RWPE2 (cell line): ENCODE measurements around the gene CACNA1A.
"Not testable (repeated sequence)": the region's sequence is repeated elsewhere in the genome, so short reads cannot be mapped to it uniquely, and the experiment has no call there.

ENCODE experiments used
- ATAC-seq: fragments of 200-7000 bp; cut with Tn5 transposase; 3 replicates; pipeline ENCODE4 v1.9.1; 2021; ENCODE audit warnings: low read depth
- DNase-seq: peaks from one replicate; pipeline ENCODE4 v3.0.0-alpha.2; 2020; ENCODE audit warnings: low spot score
- H3K27ac ChIP-seq: fragments of 450-650 bp; 2 replicates; pipeline ENCODE4 v1.5.1; 2017; ENCODE audit warnings: mild to moderate bottlenecking; ENCODE audit not compliant: poor library complexity, severe bottlenecking
- H3K27me3 ChIP-seq: fragments of 250-450 bp; sonication (Bioruptor Pico); 2 replicates; pipeline ENCODE4 v1.5.1; 2021; ENCODE audit warnings: mild to moderate bottlenecking, moderate library complexity; ENCODE audit not compliant: insufficient read depth, poor library complexity, severe bottlenecking
- H3K36me3 ChIP-seq: fragments of 250-450 bp; sonication (Bioruptor Pico); 2 replicates; pipeline ENCODE4 v1.5.1; 2020; ENCODE audit warnings: low read depth, mild to moderate bottlenecking, moderate library complexity
- H3K4me1 ChIP-seq: fragments of 250-450 bp; sonication (Bioruptor Pico); 2 replicates; pipeline ENCODE4 v1.5.1; 2021; ENCODE audit warnings: mild to moderate bottlenecking, moderate library complexity; ENCODE audit not compliant: insufficient read depth, poor library complexity, severe bottlenecking
- H3K4me3 ChIP-seq: fragments of 250-450 bp; sonication (Bioruptor Pico); 2 replicates; pipeline ENCODE4 v1.5.1; 2021; ENCODE audit warnings: mild to moderate bottlenecking, moderate library complexity; ENCODE audit not compliant: severe bottlenecking
- H3K9me3 ChIP-seq: fragments of 250-450 bp; sonication (Bioruptor Pico); 2 replicates; pipeline ENCODE4 v1.5.1; 2021; ENCODE audit warnings: mild to moderate bottlenecking, moderate library complexity; ENCODE audit not compliant: severe bottlenecking
- TF ChIP-seq, protein P1 (sequence below): fragments of 450-650 bp; IDR thresholded peaks from one replicate; pipeline ENCODE4 v1.5.1; 2017; ENCODE audit warnings: mild to moderate bottlenecking, moderate library complexity; ENCODE audit not compliant: poor library complexity, severe bottlenecking

Gene CACNA1A

DNA sequence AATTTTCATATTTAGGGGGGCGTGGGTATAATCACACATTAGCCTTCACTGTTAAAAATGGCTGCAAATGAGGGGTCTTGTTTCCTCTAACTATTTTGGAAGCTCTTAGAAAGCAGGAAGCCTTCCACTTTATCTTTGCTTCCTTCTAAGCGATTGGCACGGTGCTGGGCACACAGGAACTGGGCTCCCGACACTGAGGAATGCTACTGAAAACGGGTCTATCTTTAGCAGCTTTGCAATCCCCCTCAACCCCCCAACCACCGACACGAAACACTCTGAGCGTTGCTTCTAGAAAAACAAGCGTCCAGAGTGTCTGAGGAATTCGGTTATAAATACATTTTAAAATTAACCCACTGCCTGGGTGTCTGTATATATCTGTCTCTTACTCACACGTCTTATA is 143.6 kb downstream of the CACNA1A start:
- H3K27me3 ChIP-seq, result peaks cover 4% of the 10 kb centered on the region
- DNase-seq, result no peak
- ATAC-seq, result no peak
- TF ChIP-seq, protein P1, sequence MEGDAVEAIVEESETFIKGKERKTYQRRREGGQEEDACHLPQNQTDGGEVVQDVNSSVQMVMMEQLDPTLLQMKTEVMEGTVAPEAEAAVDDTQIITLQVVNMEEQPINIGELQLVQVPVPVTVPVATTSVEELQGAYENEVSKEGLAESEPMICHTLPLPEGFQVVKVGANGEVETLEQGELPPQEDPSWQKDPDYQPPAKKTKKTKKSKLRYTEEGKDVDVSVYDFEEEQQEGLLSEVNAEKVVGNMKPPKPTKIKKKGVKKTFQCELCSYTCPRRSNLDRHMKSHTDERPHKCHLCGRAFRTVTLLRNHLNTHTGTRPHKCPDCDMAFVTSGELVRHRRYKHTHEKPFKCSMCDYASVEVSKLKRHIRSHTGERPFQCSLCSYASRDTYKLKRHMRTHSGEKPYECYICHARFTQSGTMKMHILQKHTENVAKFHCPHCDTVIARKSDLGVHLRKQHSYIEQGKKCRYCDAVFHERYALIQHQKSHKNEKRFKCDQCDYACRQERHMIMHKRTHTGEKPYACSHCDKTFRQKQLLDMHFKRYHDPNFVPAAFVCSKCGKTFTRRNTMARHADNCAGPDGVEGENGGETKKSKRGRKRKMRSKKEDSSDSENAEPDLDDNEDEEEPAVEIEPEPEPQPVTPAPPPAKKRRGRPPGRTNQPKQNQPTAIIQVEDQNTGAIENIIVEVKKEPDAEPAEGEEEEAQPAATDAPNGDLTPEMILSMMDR, result no peak
- no peaks in the 10 kb centered on the region for H3K9me3 ChIP-seq
- H3K4me3 ChIP-seq, result no peak overlapping the region
- no peaks in the 10 kb centered on the region for H3K36me3 ChIP-seq
- H3K4me1 ChIP-seq, result no peaks in the 10 kb centered on the region
- H3K27ac ChIP-seq, result no peak overlapping the region

DNA sequence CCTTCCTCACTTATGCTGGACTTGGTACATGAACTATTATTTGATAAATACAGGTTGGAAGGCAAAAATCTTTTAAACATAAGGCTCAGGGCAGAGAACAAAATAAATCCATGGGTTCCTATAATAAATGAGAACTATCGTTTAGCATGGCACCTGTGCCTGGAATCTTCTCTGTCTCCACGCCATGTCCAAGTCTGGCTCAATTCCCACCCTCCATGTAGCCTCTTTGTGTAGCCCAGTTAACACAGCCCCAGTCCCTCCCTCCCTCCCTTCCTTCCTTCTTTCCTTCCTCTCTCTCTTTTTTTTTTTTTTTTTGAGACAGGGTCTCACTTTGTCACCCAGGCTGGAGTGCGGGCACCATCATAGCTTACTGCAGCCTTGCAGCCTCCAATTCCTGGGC is 144.6 kb downstream of the CACNA1A start:
- not testable (repeated sequence) for H3K4me1 ChIP-seq, H3K4me3 ChIP-seq, ATAC-seq, DNase-seq, H3K27ac ChIP-seq, H3K27me3 ChIP-seq, H3K36me3 ChIP-seq, H3K9me3 ChIP-seq

DNA sequence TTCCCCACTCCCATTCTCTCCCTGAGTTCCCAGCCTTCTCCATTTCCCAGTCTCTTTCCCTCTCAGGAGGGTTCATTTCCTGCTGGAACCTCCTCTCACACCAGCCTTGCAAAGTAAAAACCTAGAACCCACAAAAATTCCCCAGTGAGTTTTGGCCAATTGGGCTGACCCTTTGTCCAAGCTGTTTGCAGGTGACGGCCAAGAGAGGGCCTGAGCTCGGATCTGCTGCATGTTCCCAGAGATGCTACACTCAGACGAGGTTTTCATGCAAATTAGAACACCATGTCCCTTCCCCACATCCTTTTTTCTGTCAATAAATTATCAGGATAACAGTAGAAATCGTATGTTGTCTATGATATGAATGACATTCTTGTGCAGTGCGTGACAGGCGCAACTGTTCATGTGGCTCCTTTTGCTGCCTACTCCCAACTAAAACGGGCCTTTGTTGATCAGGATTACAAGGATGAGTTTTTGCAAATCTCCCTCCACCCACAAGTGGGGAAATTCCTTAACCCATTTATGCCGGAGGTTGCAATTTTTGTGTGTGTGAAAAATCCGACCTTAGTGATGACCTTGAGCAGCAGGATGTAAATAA is 149.5 kb downstream of the CACNA1A start:
- H3K4me1 ChIP-seq, result no peaks in the 10 kb centered on the region
- H3K27ac ChIP-seq, result no peak overlapping the region
- H3K4me3 ChIP-seq, result no peak overlapping the region
- ATAC-seq, result no peak
- H3K27me3 ChIP-seq, result no peaks in the 10 kb centered on the region
- no peak for DNase-seq
- TF ChIP-seq, protein P1, result no peak
- no peaks in the 10 kb centered on the region for H3K9me3 ChIP-seq
- H3K36me3 ChIP-seq, result no peaks in the 10 kb centered on the region

DNA sequence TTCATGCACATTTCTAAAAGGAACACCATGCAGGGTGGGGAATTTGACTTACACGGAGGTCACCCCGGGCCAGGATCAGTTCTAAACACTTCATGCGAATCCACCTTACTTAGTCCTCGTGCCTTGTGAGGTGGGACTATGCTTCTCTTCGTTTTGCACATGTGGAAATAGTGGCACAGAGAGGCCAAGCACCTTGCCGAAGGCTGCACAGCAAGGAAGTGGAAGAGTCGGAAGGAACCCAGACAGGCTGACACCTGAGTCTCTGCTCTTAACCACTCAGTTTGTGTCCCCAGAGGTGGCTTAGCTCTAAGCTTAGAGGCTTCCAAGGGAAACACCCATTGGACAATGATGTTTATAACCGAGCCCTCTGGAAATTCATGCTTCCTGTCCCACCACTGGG is 150.1 kb downstream of the CACNA1A start:
- H3K27me3 ChIP-seq, result no peaks in the 10 kb centered on the region

DNA sequence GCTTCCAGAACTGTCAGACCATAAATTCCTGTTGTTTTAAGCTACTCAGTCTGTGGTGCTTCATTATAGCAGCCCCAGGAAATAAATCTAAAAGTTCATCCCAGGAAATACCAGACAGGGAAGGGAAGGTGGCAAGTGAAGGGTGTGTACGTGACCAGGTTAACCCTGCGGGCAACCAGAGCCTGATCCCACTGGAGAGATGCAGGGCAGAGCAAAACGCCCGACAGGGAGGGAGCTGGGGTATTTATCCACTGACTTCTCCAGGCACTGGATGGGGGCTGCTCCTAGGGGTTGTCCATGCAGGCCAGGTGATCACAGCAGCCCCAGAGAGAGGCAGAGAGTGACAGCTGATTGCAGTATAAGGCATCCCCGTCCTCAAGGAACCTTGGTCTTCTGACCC is 150.9 kb downstream of the CACNA1A start:
- DNase-seq (no peak), ATAC-seq (no peak)
- no peak overlapping the region for H3K4me3 ChIP-seq
- no peaks in the 10 kb centered on the region for H3K27me3 ChIP-seq
- peaks cover 1% of the 10 kb centered on the region for H3K9me3 ChIP-seq
- H3K4me1 ChIP-seq, result no peaks in the 10 kb centered on the region
- no peaks in the 10 kb centered on the region for H3K36me3 ChIP-seq
- H3K27ac ChIP-seq, result no peak overlapping the region
- TF ChIP-seq, protein P1, result no peak

More for the DNA sequence above, 150.1 kb downstream of the CACNA1A start:
- TF ChIP-seq, protein P1, result no peak
- ATAC-seq (no peak), DNase-seq (no peak)
- no peaks in the 10 kb centered on the region for H3K9me3 ChIP-seq
- H3K36me3 ChIP-seq, result no peaks in the 10 kb centered on the region
- no peak overlapping the region for H3K4me3 ChIP-seq
- no peaks in the 10 kb centered on the region for H3K4me1 ChIP-seq
- H3K27ac ChIP-seq, result no peak overlapping the region
